SK-N-SH treated with all-trans-retinoic acid at 6 μM for 48 hours (cell line): ENCODE results near the gene SART3.

Source experiments
- PATZ1 ChIP-seq: fragments of 250-450 bp; sonication (Bioruptor Pico); IDR thresholded peaks from 2 replicates; pipeline ENCODE4 v1.8.0; 2020; ENCODE audit warnings: mild to moderate bottlenecking, moderate library complexity, borderline replicate concordance
- TCF4 ChIP-seq: fragments of 250-450 bp; sonication (Bioruptor Pico); IDR thresholded peaks from 2 replicates; pipeline ENCODE4 v1.8.0; 2021; ENCODE audit warnings: mild to moderate bottlenecking, moderate library complexity, borderline replicate concordance
- ZFP30 ChIP-seq: fragments of 450-650 bp; formaldehyde crosslinking; IDR thresholded peaks from 2 replicates; pipeline ENCODE4 v1.5.0; 2022; ENCODE audit warnings: mild to moderate bottlenecking, moderate library complexity

GRCh38 chr12:108610336-108610815 is 49.4 kb upstream of the SART3 start:
- no peak for TF ChIP-seq PATZ1 (CRISPR knock-in tag)
- no peak for TF ChIP-seq ZFP30 (CRISPR knock-in tag)
- no peak for TF ChIP-seq TCF4 (CRISPR knock-in tag)
